BLaER1 (cell line): ENCODE results near the gene ZFYVE9.

Source experiments
- H3K27ac ChIP-seq: shearing (Covaris generic); formaldehyde crosslinking; 2 replicates; pipeline ENCODE4 v1.8.1; 2022
- H3K27me3 ChIP-seq: shearing (Covaris generic); formaldehyde crosslinking; 2 replicates; pipeline ENCODE4 v1.8.1; 2022
- H3K36me3 ChIP-seq: shearing (Covaris generic); formaldehyde crosslinking; 2 replicates; pipeline ENCODE4 v1.8.1; 2022
- H3K4me1 ChIP-seq: shearing (Covaris generic); formaldehyde crosslinking; 2 replicates; pipeline ENCODE4 v1.8.1; 2022
- H3K4me2 ChIP-seq: shearing (Covaris generic); formaldehyde crosslinking; 2 replicates; pipeline ENCODE4 v1.8.1; 2022
- H3K4me3 ChIP-seq: shearing (Covaris generic); formaldehyde crosslinking; 2 replicates; pipeline ENCODE4 v1.8.1; 2022
- H3K9ac ChIP-seq: shearing (Covaris generic); formaldehyde crosslinking; 2 replicates; pipeline ENCODE4 v1.8.1; 2022
- H3K9me3 ChIP-seq: shearing (Covaris generic); formaldehyde crosslinking; 2 replicates; pipeline ENCODE4 v1.8.1; 2022
- H4K20me1 ChIP-seq: shearing (Covaris generic); formaldehyde crosslinking; 2 replicates; pipeline ENCODE4 v1.8.1; 2022
- Cebpa-rat ChIP-seq: shearing (Covaris generic); IDR thresholded peaks from 2 replicates; pipeline ENCODE4 v1.8.1; 2022

Gene ZFYVE9

DNA sequence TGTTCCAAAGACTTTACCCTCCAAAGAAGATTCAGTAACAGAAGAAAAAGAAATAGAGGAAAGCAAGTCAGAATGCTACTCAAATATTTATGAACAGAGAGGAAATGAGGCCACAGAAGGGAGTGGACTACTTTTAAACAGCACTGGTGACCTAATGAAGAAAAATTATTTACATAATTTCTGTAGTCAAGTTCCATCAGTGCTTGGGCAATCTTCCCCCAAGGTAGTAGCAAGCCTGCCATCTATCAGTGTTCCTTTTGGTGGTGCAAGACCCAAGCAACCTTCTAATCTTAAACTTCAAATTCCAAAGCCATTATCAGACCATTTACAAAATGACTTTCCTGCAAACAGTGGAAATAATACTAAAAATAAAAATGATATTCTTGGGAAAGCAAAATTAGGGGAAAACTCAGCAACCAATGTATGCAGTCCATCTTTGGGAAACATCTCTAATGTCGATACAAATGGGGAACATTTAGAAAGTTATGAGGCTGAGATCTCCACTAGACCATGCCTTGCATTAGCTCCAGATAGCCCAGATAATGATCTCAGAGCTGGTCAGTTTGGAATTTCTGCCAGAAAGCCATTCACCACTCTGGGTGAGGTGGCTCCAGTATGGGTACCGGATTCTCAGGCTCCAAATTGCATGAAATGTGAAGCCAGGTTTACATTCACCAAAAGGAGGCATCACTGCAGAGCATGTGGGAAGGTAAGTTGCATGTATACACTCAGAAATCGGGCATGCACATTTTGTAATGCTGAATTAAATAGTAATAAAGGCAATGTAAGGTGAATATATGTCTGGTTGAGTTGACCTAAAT lies 97.2 kb downstream of the ZFYVE9 start:
- Histone ChIP-seq H3K9ac (no peak overlapping the region), H3K27me3 (no peaks in the 10 kb centered on the region), H4K20me1 (no peaks in the 10 kb centered on the region; the same call in 1 of the 2 replicates), H3K4me2 (0 out of 2 replicates have a peak overlapping the region, but pooled peaks have one; percentile 6), H3K27ac (no peak overlapping the region), H3K4me1 (peaks cover 19% of the 10 kb centered on the region), H3K9me3 (no peaks in the 10 kb centered on the region), H3K4me3 (no peak overlapping the region), H3K36me3 (peaks cover 34% of the 10 kb centered on the region)
- no peak for TF ChIP-seq Cebpa-rat

DNA sequence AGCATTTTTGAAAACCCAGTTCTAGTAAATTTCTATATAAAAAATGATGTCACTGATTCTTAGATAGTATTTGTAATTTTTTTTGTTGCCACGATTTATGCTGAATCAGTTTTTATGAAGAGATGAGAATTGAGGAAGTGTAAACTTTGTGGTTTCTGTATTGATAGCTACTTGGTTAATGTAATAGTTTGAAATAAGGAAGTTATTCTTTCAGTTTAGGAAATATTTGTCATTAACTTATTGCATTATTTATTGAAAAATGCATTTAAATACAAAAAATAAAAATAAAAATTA lies 97.8 kb downstream of the ZFYVE9 start:
- H3K27ac ChIP-seq, result no peak overlapping the region
- no peaks in the 10 kb centered on the region; the same call in 1 of the 2 replicates for H4K20me1 ChIP-seq
- no peak overlapping the region for H3K9ac ChIP-seq
- peaks cover 19% of the 10 kb centered on the region for H3K4me1 ChIP-seq
- no peak for TF ChIP-seq Cebpa-rat
- H3K36me3 ChIP-seq, result peaks cover 31% of the 10 kb centered on the region
- no peaks in the 10 kb centered on the region for H3K27me3 ChIP-seq
- H3K4me2 ChIP-seq, result 0 out of 2 replicates have a peak overlapping the region, but pooled peaks have one; percentile 6
- H3K4me3 ChIP-seq, result no peak overlapping the region
- no peaks in the 10 kb centered on the region for H3K9me3 ChIP-seq

DNA sequence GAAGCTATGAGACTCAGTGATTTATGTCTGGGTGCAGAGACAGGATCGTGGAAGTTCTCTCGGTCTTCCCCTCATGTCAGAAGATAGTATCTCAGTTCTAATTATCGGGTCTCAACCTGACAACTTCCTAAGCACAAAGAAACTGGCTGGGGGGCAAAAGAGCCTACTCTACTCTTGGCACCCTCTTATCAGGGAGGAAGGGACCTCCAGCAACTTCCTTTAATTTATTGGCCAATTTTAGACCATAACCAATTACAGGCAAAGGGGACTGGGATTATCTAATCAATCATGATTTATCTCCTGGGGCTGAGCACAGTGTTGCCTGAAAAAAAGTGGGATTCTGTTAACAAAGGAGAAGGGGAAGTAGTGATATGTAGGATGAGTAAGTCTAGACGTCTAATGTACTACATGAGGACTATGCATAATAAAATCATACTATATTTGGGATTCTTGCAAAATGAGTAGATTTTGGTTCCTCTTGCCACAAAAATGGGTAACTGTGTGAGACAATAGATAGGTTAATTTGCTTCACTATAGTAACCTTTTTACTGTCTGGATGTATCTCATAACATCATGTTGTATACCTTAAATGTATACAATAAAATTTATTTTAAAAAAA lies 98.8 kb downstream of the ZFYVE9 start:
- no peaks in the 10 kb centered on the region; the same call in 1 of the 2 replicates for H4K20me1 ChIP-seq
- no peak overlapping the region for H3K4me3 ChIP-seq
- H3K36me3 ChIP-seq, result peaks cover 31% of the 10 kb centered on the region
- H3K9ac ChIP-seq, result no peak overlapping the region
- no peaks in the 10 kb centered on the region for H3K9me3 ChIP-seq
- H3K27ac ChIP-seq, result no peak overlapping the region
- H3K4me2 ChIP-seq, result no peak overlapping the region
- H3K4me1 ChIP-seq, result peaks cover 19% of the 10 kb centered on the region
- TF ChIP-seq Cebpa-rat, result no peak
- no peaks in the 10 kb centered on the region for H3K27me3 ChIP-seq

DNA sequence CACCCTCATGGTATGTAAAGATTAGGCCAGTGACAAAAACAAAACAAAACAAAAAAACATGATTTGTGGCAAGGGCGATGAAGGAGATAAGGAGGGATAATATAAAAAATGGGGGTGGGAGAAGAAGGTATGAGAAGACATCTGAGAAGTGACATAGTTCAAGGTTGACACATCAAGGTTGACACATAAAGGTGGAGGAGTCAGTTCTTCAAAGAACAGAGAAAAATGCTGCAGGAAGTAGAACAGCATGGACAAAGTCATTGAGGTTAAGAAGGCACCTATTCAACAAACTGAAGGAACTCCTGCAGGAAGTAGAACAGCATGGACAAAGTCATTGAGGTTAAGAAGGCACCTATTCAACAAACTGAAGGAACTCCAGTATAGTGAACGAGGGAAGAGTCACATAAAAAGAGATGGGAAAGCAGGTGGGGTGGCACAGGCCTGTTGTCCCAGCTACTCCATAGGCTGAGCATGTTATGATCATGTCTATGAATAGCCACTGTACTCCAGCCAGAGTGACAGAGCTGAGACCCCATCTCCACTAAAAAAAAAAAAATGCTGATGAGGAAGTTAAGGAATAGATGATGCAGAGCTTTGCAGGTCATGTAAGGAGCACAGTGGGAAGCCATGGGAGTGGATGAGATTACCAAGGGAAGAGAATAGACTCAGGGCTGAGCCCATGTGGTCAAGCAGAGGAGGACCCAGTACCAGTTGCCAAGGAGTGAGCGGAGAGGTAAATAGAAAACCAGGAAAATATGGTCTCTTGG lies 101.5 kb downstream of the ZFYVE9 start:
- no peak for TF ChIP-seq Cebpa-rat
- H3K4me2 ChIP-seq, result no peak overlapping the region

DNA sequence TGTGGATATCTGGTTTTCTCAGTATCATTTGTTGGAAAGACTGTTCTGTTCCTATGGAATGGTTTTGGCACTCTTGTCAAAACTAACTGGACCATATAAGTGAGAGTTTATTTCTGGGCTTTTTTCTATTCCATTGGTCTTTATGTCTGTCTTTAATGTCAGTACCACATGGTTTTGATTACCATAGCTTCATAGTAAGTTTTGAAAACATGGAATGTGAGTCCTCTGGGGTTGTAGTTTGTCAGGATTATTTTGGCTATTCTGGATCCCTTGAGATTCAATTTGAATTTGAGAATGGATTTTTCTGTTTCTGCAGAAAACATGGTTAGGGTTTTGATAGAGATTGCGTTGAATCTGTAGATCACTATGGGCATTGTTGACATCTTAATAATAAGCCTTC lies 107.9 kb downstream of the ZFYVE9 start:
- no peaks in the 10 kb centered on the region for H4K20me1 ChIP-seq
- no peaks in the 10 kb centered on the region for H3K4me1 ChIP-seq
- peaks cover 14% of the 10 kb centered on the region; the same call in 1 of the 2 replicates for H3K36me3 ChIP-seq
- no peak overlapping the region for H3K4me2 ChIP-seq
- no peaks in the 10 kb centered on the region for H3K27me3 ChIP-seq
- peaks cover 9% of the 10 kb centered on the region; the same call in 1 of the 2 replicates for H3K9me3 ChIP-seq
- TF ChIP-seq Cebpa-rat, result no peak
- H3K27ac ChIP-seq, result no peak overlapping the region
- H3K4me3 ChIP-seq, result no peak overlapping the region
- H3K9ac ChIP-seq, result no peak overlapping the region

More for the DNA sequence above, 101.5 kb downstream of the ZFYVE9 start:
- H3K9me3 ChIP-seq, result no peaks in the 10 kb centered on the region
- no peak overlapping the region for H3K4me3 ChIP-seq
- H3K27ac ChIP-seq, result no peak overlapping the region
- no peaks in the 10 kb centered on the region; the same call in 1 of the 2 replicates for H4K20me1 ChIP-seq
- no peak overlapping the region for H3K9ac ChIP-seq
- peaks cover 19% of the 10 kb centered on the region for H3K4me1 ChIP-seq
- no peaks in the 10 kb centered on the region for H3K27me3 ChIP-seq
- peaks cover 23% of the 10 kb centered on the region for H3K36me3 ChIP-seq

DNA sequence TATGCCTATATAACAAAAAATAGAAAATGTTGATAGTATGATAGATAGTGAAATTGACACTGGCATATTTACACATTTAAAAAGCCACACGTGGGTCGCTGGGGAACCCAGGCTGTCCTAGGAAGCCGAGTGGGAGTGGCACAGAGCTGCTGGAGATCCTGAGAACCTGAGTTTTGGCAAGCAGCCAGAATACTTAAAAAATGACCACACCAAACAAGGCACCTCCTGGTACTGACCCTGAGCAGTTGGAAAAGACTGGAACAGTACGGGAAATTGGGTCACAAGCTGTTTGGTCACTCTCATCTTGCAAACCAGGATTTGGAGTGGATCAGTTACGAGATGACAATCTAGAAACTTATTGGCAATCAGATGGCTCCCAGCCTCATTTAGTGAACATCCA lies 111.5 kb downstream of the ZFYVE9 start:
- Histone ChIP-seq H3K4me1 (no peaks in the 10 kb centered on the region), H3K4me3 (no peak overlapping the region), H3K4me2 (no peak overlapping the region), H3K9me3 (peaks cover 9% of the 10 kb centered on the region; the same call in 1 of the 2 replicates), H3K27ac (no peak overlapping the region), H3K27me3 (no peaks in the 10 kb centered on the region), H3K36me3 (peaks cover 11% of the 10 kb centered on the region; the same call in 1 of the 2 replicates), H3K9ac (no peak overlapping the region), H4K20me1 (no peaks in the 10 kb centered on the region)
- no peak for TF ChIP-seq Cebpa-rat

DNA sequence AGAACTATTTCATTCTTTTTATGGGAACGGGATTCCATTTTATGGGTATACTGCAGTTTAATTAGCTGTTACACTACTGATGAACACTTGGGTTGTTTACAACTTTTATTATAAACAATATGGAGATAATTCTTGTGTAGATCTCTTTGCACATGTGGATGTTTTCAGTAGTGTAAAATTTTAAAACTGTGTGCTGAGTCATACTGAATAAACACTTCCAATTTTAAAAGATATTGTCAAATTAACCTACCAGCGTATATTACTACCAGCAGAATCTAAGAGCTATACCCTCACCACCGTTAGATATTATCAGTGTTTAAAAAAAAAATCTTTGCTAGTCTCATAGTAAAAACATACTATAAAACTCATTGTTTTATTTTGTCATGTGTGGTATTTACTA lies 118.0 kb downstream of the ZFYVE9 start:
- no peak for TF ChIP-seq Cebpa-rat
- no peaks in the 10 kb centered on the region for H3K9me3 ChIP-seq
- no peaks in the 10 kb centered on the region for H3K27me3 ChIP-seq
- no peak overlapping the region for H3K27ac ChIP-seq
- no peaks in the 10 kb centered on the region for H3K4me1 ChIP-seq
- H3K9ac ChIP-seq, result no peak overlapping the region
- no peak overlapping the region for H3K4me2 ChIP-seq
- H3K4me3 ChIP-seq, result no peak overlapping the region
- no peaks in the 10 kb centered on the region for H3K36me3 ChIP-seq
- no peaks in the 10 kb centered on the region for H4K20me1 ChIP-seq

DNA sequence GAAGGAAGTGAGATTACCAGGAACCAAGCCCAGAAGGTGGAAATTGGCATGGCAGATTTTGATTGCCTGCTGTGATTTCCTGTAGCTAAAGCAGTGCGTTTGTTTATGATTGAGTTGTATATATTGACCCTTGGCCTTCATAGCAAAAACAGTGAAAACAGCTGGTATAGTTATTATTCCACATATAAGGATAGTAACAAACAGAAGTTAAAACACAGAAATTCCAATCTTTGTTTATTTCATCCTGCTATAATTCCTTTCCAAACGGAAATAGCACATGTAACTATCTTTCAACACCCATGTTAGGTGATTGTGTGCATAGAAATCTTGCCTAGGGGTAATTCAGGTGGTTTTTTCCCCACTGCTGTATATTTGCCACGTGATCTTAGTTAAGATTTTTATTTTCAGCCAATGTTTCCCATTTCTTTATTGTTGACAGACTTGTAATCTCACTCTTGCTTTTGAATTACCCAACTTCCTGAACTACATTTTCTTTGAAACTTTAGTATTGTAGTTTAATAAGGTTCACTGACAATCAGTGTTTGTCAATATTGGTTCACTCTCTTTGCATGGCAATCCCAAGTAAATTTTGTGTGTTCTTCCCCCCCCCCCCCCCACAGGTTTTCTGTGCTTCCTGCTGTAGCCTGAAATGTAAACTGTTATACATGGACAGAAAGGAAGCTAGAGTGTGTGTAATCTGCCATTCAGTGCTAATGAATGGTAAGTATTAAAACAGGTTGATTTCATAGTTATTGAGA lies 121.4 kb downstream of the ZFYVE9 start:
- Histone ChIP-seq H3K4me1 (no peaks in the 10 kb centered on the region), H3K27me3 (no peaks in the 10 kb centered on the region), H3K27ac (no peak overlapping the region), H4K20me1 (no peaks in the 10 kb centered on the region), H3K4me3 (no peak overlapping the region), H3K9ac (no peak overlapping the region), H3K36me3 (peaks cover 6% of the 10 kb centered on the region), H3K9me3 (no peaks in the 10 kb centered on the region), H3K4me2 (no peak overlapping the region)
- no peak for TF ChIP-seq Cebpa-rat

DNA sequence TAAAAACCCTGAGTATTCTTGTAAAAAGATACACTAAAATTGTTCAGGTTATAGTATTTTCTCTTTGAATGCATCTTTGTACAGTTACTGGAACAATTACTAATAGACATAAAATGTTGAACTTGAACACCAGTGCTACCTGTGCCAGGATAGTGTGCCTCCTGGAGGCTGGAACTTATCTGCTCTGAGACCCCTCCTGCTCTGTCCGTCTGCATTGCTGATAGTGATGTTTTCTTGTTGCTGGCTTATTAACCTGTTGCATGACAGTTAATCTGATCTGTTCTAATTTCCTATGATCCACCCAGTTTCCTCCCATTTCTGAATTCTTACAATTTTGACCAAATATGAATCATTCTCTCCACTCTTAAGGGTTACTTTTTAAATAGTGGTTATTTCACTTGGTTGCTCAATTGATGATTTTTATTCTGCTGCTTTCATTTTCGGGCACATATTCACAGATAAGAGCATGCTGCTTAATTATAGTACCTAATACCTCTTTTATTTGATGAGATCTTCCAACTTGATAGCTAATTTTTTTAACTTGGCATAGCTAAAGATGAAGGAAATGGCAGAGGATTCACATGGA lies 122.7 kb downstream of the ZFYVE9 start:
- Histone ChIP-seq H3K36me3 (peaks cover 18% of the 10 kb centered on the region), H3K9ac (no peak overlapping the region)
- no peak for TF ChIP-seq Cebpa-rat

More for the DNA sequence above, 122.7 kb downstream of the ZFYVE9 start:
- Histone ChIP-seq H4K20me1 (no peaks in the 10 kb centered on the region), H3K4me3 (no peak overlapping the region), H3K27me3 (no peaks in the 10 kb centered on the region), H3K9me3 (no peaks in the 10 kb centered on the region), H3K27ac (no peak overlapping the region), H3K4me2 (no peak overlapping the region), H3K4me1 (no peaks in the 10 kb centered on the region)
